K562 (cell line): ENCODE data around the gene CTU1. TPM values are rescaled to one million over a fixed set of nuclear protein-coding genes. Genes with fewer than 3 reads are reported as not detected.
A peak's percentile ranks its signal among the peaks of the same experiment; 100 is the strongest.

Source experiments
- ATF6 ChIP-seq: sonication (generic); formaldehyde crosslinking; IDR thresholded peaks from 2 replicates; pipeline ENCODE4 v1.4.0; 2020; ENCODE audit warnings: mild to moderate bottlenecking, missing genetic modification reagents
- CREM ChIP-seq: IDR thresholded peaks from 2 replicates; pipeline ENCODE4 v1.6.1; 2014; ENCODE audit warnings: antibody characterized with exemption, low read depth
- DPF2 ChIP-seq: fragments of 450-650 bp; IDR thresholded peaks from 2 replicates; pipeline ENCODE4 v1.6.1; 2016
- E2F6 ChIP-seq, 2 experiments: IDR thresholded peaks; 2 replicates each; pipeline ENCODE4 v1.6.1; 2011; ENCODE audit warnings: borderline replicate concordance in 1 of 2, control low read depth in 1 of 2, low read depth in 1 of 2, low read length in 1 of 2, mild to moderate bottlenecking in 1 of 2, mixed read lengths in 1 of 2, moderate library complexity in 1 of 2; ENCODE audit not compliant: insufficient read depth in 1 of 2, insufficient read length in 1 of 2, poor library complexity in 1 of 2, severe bottlenecking in 1 of 2; ENCODE audit errors: extremely low read depth in 1 of 2
- KDM2B ChIP-seq: fragments of 250-450 bp; sonication (Bioruptor Pico); IDR thresholded peaks from 2 replicates; pipeline ENCODE4 v1.8.0; 2021; ENCODE audit warnings: mild to moderate bottlenecking, moderate library complexity
- KLF13 ChIP-seq: fragments of 450-650 bp; IDR thresholded peaks from 2 replicates; pipeline ENCODE4 v1.6.1; 2016; ENCODE audit warnings: missing genetic modification characterization, low read depth, mild to moderate bottlenecking, missing compliant biosample characterization, moderate library complexity, borderline replicate concordance
- MLLT1 ChIP-seq, 2 experiments: fragments of 450-650 bp; IDR thresholded peaks; 2 replicates each; pipeline ENCODE4 v1.6.1; 2016
- MTA2 ChIP-seq: fragments of 450-650 bp; IDR thresholded peaks from 2 replicates; pipeline ENCODE4 v1.6.1; 2016; ENCODE audit warnings: low read depth
- PHB2 ChIP-seq: fragments of 450-650 bp; IDR thresholded peaks from 2 replicates; pipeline ENCODE4 v1.6.1; 2017; ENCODE audit warnings: low read depth
- PHTF2 ChIP-seq: fragments of 250-450 bp; sonication (Bioruptor Pico); IDR thresholded peaks from 2 replicates; pipeline ENCODE4 v1.5.0; 2021; ENCODE audit warnings: mild to moderate bottlenecking
- SMARCA4 ChIP-seq: fragments of 450-650 bp; IDR thresholded peaks from 2 replicates; pipeline ENCODE4 v1.6.1; 2016
- SMARCE1 ChIP-seq: fragments of 450-650 bp; IDR thresholded peaks from 2 replicates; pipeline ENCODE4 v1.7.1; 2016; ENCODE audit warnings: mild to moderate bottlenecking
- ZNF263 ChIP-seq: sonication (generic); formaldehyde crosslinking; IDR thresholded peaks from 2 replicates; pipeline ENCODE4 v1.8.0; 2022; ENCODE audit warnings: mild to moderate bottlenecking, missing genetic modification reagents, borderline replicate concordance
- polyA plus RNA-seq, 8 experiments: library from polyadenylated mRNA; depleted of rRNA in 4 of 8; stranded (reverse) in 5 of 8; unstranded in 3 of 8; fragments of >200 nt; fragmentation: Nextera tagmentation in 2 of 8; fragmentation: Illumina TruSeq in 1 of 8; extraction: Ambion mirVana in 2 of 8; extraction: Trizol in 1 of 8; gene quantifications; 2 replicates each; pipeline versions ENCODE4 v1.2.1 to v1.2.3, GENCODE V29; 2011 to 2014; ENCODE audit warnings: inconsistent platforms in 1 of 8, missing spikeins in 1 of 8
- total RNA-seq, 7 experiments: library from RNA; depleted of rRNA in 6 of 7; stranded (reverse); fragments of >200 nt in 6 of 7; fragmentation: Illumina TruSeq in 2 of 7; extraction: Trizol in 2 of 7; gene quantifications; 2 replicates each; pipeline versions ENCODE4 v1.2.1 to v1.2.3, GENCODE V29; 2011 to 2021; ENCODE audit warnings: low replicate concordance in 1 of 7

Gene CTU1
- total and polyA plus RNA-seq, 9 of the 15 experiments (the other 6 are each of a cell fraction or from before 2014, with no cell fraction given) = 0.03 to 18.4 (median 2.3) TPM; not detected in 1

GRCh38 chr19:51107406-51108065, 673 bp downstream of the CTU1 start (continued):
- peak in 1 of 2 experiments; percentile 23 for TF ChIP-seq E2F6 (IDR thresholded peaks at IDR 0.05; ENCODE audit: borderline replicate concordance in 1 of 2, extremely low read depth in 1 of 2, insufficient read depth in 1 of 2, insufficient read length in 1 of 2, low read depth in 1 of 2, low read length in 1 of 2, poor library complexity in 1 of 2, severe bottlenecking in 1 of 2)
- TF ChIP-seq MTA2 = no peak
- TF ChIP-seq KDM2B (CRISPR knock-in tag) = no peak
- TF ChIP-seq PHTF2 (CRISPR knock-in tag) = no peak
- no peak for TF ChIP-seq KLF13 (tag)
- TF ChIP-seq DPF2 = peak; percentile 51; the same call in 1 of the 2 replicates
- peak; percentile 23; the same call in 1 of the 2 replicates for TF ChIP-seq SMARCE1
- peak; percentile 75 for TF ChIP-seq ZNF263 (CRISPR knock-in tag)
- TF ChIP-seq SMARCA4 = peak; percentile 55; the same call in 1 of the 2 replicates
- peak; percentile 81 for TF ChIP-seq CREM
- 0 out of 4 replicates have a peak, but pooled peaks of 1 of the 2 experiments have one; percentile 47 for TF ChIP-seq MLLT1 (IDR thresholded peaks at IDR 0.05)
- TF ChIP-seq ATF6 = 0 out of 2 replicates have a peak, but pooled peaks have one; percentile 59
- peak; percentile 53; the same call in 1 of the 2 replicates for TF ChIP-seq PHB2
